ENCODE measurements around the gene ABHD14A.

The ABHD14A gene

DNA sequence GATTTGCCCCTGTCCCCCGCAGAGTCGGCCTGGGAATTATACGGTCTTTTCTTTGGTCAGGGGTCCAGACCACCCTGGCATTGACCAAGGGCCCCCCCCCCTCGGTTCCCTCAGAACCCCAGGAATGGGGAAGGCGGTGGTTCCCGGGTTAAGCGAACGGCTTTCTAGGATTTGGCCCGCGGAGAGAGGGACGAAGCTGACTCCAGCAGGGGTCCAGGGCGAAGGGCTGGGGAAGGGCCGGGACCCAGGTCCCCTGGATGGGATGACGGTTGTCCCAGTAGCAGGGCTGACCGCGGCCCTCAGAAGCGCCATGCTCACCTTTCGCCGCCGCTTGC lies 33.4 kb upstream of the ABHD14A start:
- DNase-seq: no peak

DNA sequence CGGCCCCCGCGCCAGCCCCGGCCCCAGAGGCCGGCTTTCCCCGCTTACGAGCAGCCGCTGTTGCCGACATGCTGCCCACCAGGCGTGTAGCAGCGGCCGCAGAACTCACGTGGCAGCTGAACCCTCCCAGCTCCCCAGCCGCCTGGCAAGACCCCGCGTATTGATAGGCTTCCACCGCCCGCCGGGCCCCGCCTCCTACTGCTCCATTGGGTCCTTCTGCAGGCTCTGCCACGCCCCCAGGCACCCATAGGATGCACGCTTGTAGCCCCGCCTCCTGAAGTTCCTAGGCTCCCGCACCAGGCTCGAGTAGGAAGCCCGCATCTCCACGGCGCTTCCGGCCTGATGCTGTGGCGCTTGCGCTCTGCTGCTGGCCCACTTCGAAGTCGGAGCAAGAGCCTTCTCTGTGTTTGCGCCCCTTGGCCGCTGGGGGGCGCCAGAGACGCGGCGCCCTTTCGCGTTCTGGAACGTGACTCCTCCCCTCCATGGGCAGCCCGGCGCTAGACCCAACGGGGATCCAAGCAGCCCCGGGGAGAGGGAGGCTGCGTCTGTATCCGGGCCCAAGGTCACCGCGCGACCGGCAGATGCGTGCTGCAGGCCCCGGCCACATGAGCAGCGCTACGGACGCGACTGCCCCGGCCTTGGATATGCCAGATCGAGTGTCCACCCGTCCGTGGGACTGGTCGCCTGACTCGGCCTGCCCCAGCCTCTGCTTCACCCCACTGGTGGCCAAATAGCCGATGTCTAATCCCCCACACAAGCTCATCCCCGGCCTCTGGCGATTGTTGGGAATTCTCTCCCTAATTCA lies 32.9 kb upstream of the ABHD14A start, which contains the start of the genes PARP3 and RRP9:
Gene PARP3 (plus strand): TSS at position 566 of the 805 bp plus-strand sequence. CDS start 993 bp downstream, outside the sequence.
Gene RRP9 (minus strand): TSS at position 107 of the 805 bp plus-strand sequence. CDS start 37 bp downstream, at position 70.
- peak; percentile 99 for DNase-seq

DNA sequence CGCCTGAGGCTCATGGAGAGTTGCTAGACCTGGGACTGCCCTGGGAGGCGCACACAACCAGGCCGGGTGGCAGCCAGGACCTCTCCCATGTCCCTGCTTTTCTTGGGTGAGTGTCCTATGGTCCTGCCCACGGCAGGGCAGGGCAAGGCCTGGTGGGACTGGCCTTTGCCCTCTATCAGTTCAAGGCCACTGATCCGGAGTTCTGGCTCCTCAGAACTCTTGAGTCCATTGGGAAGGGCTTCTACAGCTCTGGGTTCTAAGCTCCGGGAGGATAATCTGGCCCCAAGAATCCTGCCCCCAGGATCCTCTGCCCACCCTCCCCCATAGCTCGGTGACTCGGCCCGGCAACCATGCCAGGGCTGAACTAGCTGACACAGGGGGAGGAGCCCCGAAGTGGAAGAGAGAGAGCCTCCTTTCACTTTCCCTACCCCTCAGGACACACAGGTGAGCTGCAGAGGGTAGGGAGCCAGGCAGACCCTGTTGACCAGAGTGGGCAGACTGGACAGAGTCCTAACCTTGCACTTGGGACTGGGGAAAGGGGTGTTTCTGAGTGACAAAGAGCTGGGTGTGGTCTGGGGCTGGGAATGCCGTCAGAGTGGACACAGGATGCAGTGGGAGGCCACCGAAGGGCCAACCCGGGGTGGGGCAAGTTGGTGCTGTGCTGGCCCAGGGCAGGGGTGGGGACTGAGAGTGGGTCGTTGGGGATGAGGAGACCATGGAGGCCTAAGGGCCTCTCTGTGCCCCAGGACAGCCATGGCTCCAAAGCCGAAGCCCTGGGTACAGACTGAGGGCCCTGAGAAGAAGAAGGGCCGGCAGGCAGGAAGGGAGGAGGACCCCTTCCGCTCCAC lies 32.0 kb upstream of the ABHD14A start:
- no peak for DNase-seq

DNA sequence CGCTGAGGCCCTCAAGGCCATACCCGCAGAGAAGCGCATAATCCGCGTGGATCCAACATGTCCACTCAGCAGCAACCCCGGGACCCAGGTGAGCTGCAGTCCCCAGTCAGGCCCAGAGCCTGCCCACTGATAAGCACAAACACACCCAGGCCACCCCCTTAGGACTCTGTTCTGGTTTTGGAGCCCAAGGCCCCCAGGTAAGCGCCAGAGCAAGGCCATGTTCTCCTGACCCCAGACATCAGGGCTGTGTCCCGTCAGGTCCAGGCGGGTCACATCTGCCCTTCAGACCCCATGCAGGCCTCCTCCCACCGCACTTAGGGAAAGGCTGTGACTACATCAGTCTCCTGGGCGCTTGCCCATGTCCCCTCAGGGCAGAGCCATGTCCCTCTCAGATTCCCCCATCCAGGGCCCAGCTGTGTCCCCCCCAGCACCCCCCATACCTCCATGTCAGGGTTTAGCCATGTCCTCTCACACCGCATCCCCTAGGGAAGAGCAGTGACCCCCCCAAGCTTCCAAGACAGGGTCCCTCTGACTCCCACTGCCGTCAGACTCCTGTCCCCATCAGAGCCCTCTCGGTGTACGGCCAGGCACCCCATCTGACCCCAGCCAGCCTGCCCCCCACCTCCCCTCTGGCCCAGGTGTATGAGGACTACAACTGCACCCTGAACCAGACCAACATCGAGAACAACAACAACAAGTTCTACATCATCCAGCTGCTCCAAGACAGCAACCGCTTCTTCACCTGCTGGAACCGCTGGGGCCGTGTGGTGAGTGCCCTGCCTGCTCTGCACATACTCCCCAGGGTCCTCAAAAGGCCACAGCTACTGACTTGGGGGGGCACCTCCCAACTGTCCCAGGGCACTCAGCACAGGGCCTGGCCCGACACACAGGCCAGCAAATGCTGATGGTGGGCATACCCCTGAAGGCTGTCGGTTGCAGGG lies 31.1 kb upstream of the ABHD14A start:
- DNase-seq: no peak

DNA sequence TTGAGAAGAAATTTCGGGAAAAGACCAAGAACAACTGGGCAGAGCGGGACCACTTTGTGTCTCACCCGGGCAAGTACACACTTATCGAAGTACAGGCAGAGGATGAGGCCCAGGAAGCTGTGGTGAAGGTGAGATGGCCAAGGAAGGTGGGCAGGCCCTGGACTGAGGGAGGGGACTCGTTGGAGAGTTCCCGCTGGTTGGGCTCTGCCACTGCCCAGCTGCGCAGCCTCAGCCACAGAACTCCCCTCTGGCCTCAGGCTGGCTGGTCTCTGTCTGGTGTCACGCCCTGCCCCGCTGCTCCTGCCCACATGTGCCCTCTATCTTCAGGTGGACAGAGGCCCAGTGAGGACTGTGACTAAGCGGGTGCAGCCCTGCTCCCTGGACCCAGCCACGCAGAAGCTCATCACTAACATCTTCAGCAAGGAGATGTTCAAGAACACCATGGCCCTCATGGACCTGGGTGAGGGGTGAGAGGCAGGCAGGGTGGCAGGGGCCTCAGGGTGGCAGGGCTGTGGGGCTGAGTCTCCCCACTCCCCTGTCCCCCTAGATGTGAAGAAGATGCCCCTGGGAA lies 30.3 kb upstream of the ABHD14A start:
- peak; percentile 36 for DNase-seq

DNA sequence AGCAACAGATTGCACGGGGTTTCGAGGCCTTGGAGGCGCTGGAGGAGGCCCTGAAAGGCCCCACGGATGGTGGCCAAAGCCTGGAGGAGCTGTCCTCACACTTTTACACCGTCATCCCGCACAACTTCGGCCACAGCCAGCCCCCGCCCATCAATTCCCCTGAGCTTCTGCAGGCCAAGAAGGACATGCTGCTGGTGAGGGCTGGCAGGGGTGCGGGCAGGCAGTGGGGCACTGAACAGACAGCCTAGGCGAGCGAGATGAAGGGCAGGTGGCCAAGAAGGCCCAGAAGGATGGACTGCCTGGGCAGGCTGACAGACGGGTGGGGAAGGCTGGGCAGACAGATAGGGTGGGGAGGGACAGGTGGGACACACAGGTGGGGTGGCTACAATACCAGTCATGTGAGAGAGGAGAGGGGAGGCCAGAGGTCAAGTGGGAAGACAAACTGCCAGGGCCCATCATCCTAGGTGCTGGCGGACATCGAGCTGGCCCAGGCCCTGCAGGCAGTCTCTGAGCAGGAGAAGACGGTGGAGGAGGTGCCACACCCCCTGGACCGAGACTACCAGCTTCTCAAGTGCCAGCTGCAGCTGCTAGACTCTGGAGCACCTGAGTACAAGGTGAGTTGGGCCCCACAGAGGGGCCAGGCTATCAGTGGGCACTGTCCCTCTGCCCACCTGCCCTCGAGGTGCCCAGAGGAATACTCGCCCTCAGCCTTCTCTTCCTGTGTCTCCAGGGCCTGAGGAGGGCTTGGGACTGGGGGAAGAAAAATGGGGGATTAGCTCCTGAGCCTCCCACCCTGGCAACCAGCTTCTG lies 29.6 kb upstream of the ABHD14A start:
- DNase-seq: peak; percentile 31

DNA sequence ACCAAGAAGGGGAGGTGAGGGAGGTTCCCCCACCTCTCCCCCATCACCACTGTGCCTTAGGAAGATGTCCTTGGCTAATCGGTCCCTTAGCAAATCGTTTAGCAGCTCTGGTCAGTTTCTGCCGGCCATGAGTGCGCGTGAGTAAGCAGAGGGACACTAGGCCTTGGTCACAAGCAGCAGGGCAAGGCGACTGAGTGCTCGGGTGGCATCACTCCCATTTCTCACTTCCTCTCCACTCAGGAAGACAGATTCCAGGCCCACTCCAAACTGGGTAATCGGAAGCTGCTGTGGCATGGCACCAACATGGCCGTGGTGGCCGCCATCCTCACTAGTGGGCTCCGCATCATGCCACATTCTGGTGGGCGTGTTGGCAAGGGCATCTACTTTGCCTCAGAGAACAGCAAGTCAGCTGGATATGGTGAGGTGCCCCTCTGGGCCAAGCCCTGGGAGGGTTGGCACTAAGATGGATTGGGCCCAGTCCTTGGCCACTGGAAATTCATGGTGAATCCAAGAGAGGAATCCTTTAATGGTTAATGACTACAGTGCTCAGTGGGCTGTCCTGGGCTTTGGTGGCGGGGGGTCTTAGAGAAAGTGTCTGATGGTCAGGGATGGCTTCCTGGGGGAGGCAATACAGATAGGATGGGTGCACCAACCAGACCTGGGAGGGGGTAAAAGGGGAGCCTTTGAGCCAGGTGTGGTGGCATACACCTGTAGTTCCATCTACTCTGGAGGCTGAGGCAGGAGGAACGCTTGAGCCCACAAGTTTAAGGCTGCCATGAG lies 28.7 kb upstream of the ABHD14A start:
- DNase-seq: peak; percentile 35

DNA sequence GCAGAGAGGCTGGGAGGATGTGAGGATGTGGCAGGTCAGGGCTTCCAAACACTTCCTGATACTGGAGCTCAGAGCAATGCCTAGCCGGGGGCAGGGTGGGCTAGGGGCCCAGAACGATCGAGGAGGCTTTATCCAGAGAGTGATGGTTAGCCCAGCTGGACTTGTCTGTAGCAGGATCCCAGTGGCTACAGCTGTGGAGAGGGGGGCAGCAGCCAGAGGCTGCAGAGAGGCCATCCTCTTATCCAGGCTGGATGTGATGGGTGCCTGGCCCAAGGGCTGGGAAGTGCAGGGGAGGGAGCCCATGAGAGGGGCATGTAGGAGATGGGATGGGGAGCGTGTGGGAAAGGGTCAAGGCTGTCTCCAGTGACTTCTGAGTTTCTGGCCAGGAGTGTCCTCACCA lies 28.1 kb upstream of the ABHD14A start:
- peak; percentile 13 for DNase-seq

DNA sequence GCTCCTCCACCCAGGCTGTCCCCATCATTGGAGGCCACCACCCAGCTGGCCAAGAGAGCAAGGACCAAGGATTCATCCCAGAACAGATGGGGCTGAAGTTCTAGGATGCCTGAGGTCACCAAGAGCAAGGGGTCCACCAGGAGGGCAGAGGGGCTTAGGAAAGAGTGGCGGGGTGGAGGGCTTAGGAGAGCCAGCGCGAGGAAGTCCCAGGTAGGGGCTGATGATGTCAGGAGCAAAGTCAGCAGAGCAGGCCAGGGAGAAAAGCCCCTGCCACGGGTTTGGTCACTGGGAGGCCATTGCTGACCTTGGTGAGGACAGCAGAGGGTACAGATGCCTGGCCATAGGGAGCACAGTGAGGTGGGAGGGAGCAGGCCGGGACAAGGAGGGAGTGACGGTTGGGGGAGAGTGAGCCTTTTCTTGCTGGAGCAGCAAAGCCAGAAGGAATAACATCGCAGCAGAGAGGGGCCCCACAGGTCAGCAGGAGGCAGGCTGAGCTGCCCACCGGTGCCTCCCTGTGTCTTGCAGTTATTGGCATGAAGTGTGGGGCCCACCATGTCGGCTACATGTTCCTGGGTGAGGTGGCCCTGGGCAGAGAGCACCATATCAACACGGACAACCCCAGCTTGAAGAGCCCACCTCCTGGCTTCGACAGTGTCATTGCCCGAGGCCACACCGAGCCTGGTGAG lies 27.5 kb upstream of the ABHD14A start:
- DNase-seq: no peak

DNA sequence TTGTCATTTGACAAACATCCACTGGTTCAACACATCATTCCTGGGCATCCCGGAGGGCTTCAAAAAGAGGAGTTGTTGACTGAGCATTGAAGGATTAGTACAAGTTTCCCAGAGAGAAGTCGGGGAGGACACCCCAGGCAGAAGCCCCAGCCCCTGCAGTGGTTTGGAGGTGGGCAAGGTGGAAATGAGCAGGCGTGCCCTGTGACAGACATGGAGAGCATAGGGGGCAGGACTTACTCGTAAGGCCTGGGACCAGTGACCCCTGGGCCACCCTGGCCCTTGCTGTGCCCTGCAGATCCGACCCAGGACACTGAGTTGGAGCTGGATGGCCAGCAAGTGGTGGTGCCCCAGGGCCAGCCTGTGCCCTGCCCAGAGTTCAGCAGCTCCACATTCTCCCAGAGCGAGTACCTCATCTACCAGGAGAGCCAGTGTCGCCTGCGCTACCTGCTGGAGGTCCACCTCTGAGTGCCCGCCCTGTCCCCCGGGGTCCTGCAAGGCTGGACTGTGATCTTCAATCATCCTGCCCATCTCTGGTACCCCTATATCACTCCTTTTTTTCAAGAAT lies 26.8 kb upstream of the ABHD14A start:
- no peak for DNase-seq

DNA sequence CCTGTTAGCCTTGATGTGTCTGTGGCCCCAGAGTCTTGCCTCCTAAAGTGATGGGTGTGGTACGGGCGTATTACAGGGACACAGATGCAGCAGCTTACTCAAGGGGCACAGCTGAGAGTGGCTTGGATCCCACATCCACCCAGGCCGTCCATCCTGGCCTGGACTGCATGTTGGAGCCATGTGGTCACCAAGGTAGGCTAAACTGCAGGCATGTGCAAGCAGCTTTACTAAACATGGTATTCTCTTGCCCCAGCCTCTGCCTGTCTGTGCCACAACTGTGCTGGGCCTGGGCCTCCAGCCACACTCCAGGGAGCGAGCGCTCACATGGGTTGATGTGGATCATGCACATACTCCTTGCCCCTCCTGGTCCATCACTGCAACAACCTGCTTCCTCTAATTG lies 25.7 kb upstream of the ABHD14A start:
- DNase-seq: peak; percentile 28

DNA sequence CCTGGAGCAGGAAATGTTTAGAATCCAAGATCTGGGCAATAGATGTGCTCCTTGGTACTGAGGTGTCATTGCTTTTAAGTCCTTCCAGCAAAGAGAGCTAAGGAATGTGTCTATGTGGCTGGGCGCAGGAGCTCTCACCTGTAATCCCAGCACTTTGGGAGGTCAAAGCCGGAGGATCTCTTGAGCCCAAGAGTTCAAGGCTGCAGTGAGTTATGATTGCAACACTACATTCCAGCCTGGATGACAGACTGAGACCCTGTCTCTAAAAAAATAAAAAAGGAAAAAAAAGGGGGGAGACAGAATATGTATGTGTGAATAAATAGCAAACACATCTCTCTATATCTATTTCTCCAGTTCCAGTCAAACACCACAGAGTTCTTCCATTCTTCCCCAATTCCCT lies 24.0 kb upstream of the ABHD14A start:
- DNase-seq: no peak

DNA sequence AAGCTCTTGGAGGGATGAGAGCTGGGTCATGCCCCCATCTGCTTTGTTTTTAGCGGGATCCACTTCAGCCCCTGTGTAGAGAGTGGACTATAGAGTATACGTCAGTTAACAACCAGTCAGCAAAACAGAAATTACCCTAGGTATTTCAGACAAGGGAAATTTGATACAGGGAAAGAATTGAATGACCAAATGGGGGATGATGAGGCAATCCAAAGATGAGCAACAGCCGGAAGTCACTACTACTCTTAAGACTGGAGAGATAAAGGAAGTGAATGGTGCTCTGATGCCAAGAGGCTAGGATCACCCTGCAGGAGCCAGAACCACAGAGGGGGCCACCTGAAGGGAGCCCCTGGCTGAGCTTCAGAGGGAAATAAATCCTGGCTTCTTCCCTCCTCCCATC lies 21.4 kb upstream of the ABHD14A start:
- no peak for DNase-seq

DNA sequence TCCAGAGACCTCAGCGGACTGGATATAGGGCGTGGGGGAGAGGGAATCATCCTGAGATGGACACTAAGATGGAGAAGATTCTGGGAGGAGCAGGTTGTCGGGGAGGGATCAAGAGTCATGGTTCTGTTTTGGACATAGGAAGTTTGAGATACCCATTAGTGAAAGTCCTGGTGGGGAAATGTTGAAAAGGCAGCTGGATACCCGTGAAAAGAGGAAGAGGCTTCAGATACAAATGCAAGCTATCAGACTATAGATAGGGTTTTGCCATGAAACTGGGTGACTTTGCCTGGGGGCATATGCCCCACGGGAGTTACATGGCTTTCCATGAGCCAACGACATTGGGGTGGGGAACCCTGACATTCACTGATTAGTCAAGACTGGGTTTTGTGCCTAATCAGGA lies 20.8 kb upstream of the ABHD14A start:
- no peak for DNase-seq

DNA sequence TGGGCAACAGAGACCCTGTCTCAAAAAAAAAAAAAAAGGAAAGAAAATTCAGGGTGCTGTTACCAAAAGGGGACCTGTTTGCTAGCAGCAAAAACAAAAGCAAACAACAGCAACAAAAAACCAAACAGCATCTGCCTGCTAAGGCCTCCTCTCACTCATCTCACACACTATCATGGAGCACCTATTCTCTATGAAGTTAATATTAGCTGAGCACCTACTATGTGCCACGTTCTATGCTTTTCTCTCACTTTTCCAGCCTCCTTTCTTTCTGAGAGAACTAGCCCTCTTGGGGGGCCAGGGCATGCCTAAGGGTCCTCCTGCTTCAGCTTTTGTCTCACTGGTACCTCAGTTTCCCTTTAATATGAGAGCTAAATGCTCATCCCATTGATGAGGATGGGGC lies 20.2 kb upstream of the ABHD14A start:
- DNase-seq: no peak

DNA sequence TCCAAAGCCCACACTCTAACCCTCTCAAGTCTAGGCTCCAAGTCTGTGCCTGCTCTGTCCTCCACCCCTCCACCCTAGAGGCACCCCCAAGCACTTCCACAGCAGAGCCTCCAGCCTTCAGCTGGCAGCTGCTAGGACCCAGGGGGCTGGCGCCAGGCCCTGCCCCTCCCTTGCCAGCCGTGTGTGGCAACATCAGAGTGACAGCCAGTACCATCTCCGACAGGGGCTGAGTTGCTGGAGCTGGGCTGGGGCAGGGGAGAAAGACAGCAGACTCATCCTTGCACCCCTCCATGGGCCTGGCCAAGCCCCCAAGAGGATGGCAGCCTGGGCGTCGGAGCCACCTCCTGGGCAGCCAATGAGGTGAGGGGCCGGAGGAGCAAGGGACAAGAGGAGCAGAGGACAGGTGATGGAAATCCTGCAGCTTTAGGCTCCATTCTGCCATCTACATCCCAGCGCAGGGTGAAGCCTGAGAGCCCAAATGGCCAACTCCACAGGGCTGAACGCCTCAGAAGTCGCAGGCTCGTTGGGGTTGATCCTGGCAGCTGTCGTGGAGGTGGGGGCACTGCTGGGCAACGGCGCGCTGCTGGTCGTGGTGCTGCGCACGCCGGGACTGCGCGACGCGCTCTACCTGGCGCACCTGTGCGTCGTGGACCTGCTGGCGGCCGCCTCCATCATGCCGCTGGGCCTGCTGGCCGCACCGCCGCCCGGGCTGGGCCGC lies 19.5 kb upstream of the ABHD14A start, which contains the start of gene GPR62:
Gene GPR62 (plus strand): TSS at position 207 of the 718 bp plus-strand sequence. CDS start 272 bp downstream, at position 479.
- DNase-seq: no peak

DNA sequence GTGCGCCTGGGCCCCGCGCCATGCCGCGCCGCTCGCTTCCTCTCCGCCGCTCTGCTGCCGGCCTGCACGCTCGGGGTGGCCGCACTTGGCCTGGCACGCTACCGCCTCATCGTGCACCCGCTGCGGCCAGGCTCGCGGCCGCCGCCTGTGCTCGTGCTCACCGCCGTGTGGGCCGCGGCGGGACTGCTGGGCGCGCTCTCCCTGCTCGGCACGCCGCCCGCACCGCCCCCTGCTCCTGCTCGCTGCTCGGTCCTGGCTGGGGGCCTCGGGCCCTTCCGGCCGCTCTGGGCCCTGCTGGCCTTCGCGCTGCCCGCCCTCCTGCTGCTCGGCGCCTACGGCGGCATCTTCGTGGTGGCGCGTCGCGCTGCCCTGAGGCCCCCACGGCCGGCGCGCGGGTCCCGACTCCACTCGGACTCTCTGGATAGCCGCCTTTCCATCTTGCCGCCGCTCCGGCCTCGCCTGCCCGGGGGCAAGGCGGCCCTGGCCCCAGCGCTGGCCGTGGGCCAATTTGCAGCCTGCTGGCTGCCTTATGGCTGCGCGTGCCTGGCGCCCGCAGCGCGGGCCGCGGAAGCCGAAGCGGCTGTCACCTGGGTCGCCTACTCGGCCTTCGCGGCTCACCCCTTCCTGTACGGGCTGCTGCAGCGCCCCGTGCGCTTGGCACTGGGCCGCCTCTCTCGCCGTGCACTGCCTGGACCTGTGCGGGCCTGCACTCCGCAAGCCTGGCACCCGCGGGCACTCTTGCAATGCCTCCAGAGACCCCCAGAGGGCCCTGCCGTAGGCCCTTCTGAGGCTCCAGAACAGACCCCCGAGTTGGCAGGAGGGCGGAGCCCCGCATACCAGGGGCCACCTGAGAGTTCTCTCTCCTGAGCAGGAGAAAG lies 18.7 kb upstream of the ABHD14A start:
- peak; percentile 72 for DNase-seq

All from right forelimb (tissue), 1 donor.